GM13977 (cell line): ENCODE results near the gene GABRA5.

Experiments used
- DNase-seq: peaks from one replicate; pipeline ENCODE4 v3.0.0; 2012; ENCODE audit warnings: low spot score
- in situ Hi-C: fragments of 300-500 bp; cut with MboI; formaldehyde crosslinking; loops from one replicate; pipeline ENCODE4 v1.12.0; 2022; ENCODE audit warnings: low sequenced_read_pairs, low pct_unique_long_range_greater_than_20kb, mixed read lengths, inconsistent platforms; ENCODE audit not compliant: unreplicated experiment
- TF ChIP-seq, protein P1 (sequence below): IDR thresholded peaks from 2 replicates; pipeline ENCODE4 v1.5.1; 2012; ENCODE audit warnings: mild to moderate bottlenecking, control low read depth; ENCODE audit not compliant: insufficient read depth; ENCODE audit errors: extremely low read depth, missing control alignments

Gene GABRA5

GRCh38 chr15:26950001-26950400, 83.1 kb downstream of the GABRA5 start:
- in situ Hi-C loops = no loop called here
- TF ChIP-seq, protein P1, sequence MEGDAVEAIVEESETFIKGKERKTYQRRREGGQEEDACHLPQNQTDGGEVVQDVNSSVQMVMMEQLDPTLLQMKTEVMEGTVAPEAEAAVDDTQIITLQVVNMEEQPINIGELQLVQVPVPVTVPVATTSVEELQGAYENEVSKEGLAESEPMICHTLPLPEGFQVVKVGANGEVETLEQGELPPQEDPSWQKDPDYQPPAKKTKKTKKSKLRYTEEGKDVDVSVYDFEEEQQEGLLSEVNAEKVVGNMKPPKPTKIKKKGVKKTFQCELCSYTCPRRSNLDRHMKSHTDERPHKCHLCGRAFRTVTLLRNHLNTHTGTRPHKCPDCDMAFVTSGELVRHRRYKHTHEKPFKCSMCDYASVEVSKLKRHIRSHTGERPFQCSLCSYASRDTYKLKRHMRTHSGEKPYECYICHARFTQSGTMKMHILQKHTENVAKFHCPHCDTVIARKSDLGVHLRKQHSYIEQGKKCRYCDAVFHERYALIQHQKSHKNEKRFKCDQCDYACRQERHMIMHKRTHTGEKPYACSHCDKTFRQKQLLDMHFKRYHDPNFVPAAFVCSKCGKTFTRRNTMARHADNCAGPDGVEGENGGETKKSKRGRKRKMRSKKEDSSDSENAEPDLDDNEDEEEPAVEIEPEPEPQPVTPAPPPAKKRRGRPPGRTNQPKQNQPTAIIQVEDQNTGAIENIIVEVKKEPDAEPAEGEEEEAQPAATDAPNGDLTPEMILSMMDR = no peak
- DNase-seq = no peak

DNA sequence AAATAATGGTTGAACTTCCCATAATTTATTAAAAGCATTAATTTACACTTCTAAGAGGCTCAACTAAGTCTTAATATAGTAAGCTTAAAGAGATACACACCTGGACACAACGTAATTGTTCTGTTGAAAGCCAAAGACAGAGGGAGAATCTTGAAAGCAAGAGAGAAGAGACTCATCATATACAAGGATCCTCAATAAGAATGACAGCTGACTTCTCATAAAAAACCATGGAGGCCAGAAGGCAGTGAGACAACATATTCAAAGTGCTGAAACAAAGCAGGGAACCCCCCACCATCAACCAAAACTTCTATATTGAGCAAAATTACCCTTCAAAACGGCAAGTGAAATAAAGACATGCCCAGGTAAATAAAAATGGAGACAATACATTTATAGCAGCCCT, 87.5 kb downstream of the GABRA5 start:
- no peak for DNase-seq
- TF ChIP-seq, protein P1 = no peak
- in situ Hi-C loops = no loop called here

GRCh38 chr15:26967719-26968269, 100.9 kb downstream of the GABRA5 start:
- DNase-seq = no peak
- TF ChIP-seq, protein P1 = no peak
- in situ Hi-C loops = no loop called here

- no peak for DNase-seq
- TF ChIP-seq, protein P1 = no peak
- in situ Hi-C loops = no loop called here
Measured at GRCh38 chr15:26968806-26969205, 101.9 kb downstream of the GABRA5 start.

GRCh38 chr15:26970712-26971210, 103.9 kb downstream of the GABRA5 start, which contains the start of gene GABRG3:
Gene GABRG3, plus strand, starts transcription at chr15:26971181.
- TF ChIP-seq, protein P1 = no peak
- in situ Hi-C loops = no loop called here
- DNase-seq = no peak

- DNase-seq = no peak
- in situ Hi-C loops = no loop called here
- TF ChIP-seq, protein P1 = no peak
Measured at GRCh38 chr15:26971271-26972018, 104.6 kb downstream of the GABRA5 start.
